Caco-2 (cell line): Measurements from ENCODE around the gene HIVEP3. TPM values are rescaled to one million over a fixed set of nuclear protein-coding genes. Genes with fewer than 3 reads are reported as not detected.

Experiments
- BruUV-seq: library from RNA; stranded (reverse); fragments of 400-500 nt; replicated peaks from 2 replicates; lab custom pipeline; 2021; lab: Mats Ljungman, UMichigan
- CTCF ChIA-PET: fragments of 300-600 bp; sonication (Branson Sonifier 250); formaldehyde crosslinking; loops from one replicate; lab custom pipeline; 2022; ENCODE audit warnings: antibody characterized with exemption; lab: Charles Lee
- POLR2A ChIA-PET: fragments of 300-600 bp; sonication (Branson Sonifier 250); formaldehyde crosslinking; loops from one replicate; lab custom pipeline; 2022; ENCODE audit warnings: antibody characterized with exemption; lab: Charles Lee
- DNase-seq, 2 experiments: peaks; one replicate each; pipeline versions ENCODE4 v3.0.0 to v3.0.0-alpha.2; 2020 to 2022
- H3K27me3 ChIP-seq: replicated peaks from 2 replicates; pipeline ENCODE4 v1.6.0; 2011; ENCODE audit warnings: low read length; ENCODE audit not compliant: control insufficient read depth, insufficient read depth
- H3K36me3 ChIP-seq: 2 replicates; pipeline ENCODE4 v1.5.1; 2011; ENCODE audit warnings: low read length; ENCODE audit not compliant: control insufficient read depth, insufficient read depth
- H3K4me1 ChIP-seq: fragments of 250-450 bp; sonication (Bioruptor Pico); 2 replicates; pipeline ENCODE4 v1.5.1; 2020; ENCODE audit warnings: mild to moderate bottlenecking
- H3K4me3 ChIP-seq: 2 replicates; pipeline ENCODE4 v1.5.1; 2011; ENCODE audit warnings: low read depth, mild to moderate bottlenecking, control low read depth, low read length
- H3K9me3 ChIP-seq: fragments of 250-450 bp; sonication (Bioruptor Pico); 2 replicates; pipeline ENCODE4 v1.5.1; 2020; ENCODE audit warnings: mild to moderate bottlenecking, moderate library complexity
- H3K27ac Mint-ChIP-seq: one replicate; pipeline ENCODE4 v1.8.0; 2022; ENCODE audit warnings: mixed read lengths; ENCODE audit not compliant: unreplicated experiment
- H3K27me3 Mint-ChIP-seq: one replicate; pipeline ENCODE4 v1.8.0; 2022; ENCODE audit warnings: mixed read lengths; ENCODE audit not compliant: insufficient read depth, unreplicated experiment
- H3K36me3 Mint-ChIP-seq: one replicate; pipeline ENCODE4 v1.8.0; 2022; ENCODE audit warnings: mild to moderate bottlenecking, mixed read lengths; ENCODE audit not compliant: insufficient read depth, unreplicated experiment
- H3K4me1 Mint-ChIP-seq: one replicate; pipeline ENCODE4 v1.8.0; 2022; ENCODE audit warnings: low read depth, mixed read lengths; ENCODE audit not compliant: unreplicated experiment
- H3K4me3 Mint-ChIP-seq: one replicate; pipeline ENCODE4 v1.8.0; 2022; ENCODE audit warnings: mild to moderate bottlenecking, moderate library complexity, mixed read lengths; ENCODE audit not compliant: unreplicated experiment
- H3K9me3 Mint-ChIP-seq: one replicate; pipeline ENCODE4 v1.8.0; 2022; ENCODE audit warnings: mixed read lengths; ENCODE audit not compliant: unreplicated experiment
- CTCF ChIP-seq, 2 experiments: fragments of 200-600 bp in 1 of 2; IDR thresholded peaks; 1 replicate in 1 of 2; 2 replicates in 1 of 2; pipeline versions ENCODE4 v1.5.1 to v1.8.0; 2011 to 2022; ENCODE audit warnings: antibody characterized with exemption in 1 of 2, control low read depth in 1 of 2, inconsistent platforms in 1 of 2, low read depth in 1 of 2, low read length in 1 of 2, mild to moderate bottlenecking in 1 of 2, moderate library complexity in 1 of 2; ENCODE audit not compliant: insufficient read depth in 1 of 2, severe bottlenecking in 1 of 2, unreplicated experiment in 1 of 2
- intact Hi-C: fragments of 100-400 bp; cut with micrococcal nuclease; formaldehyde crosslinking; loops from one replicate; pipeline ENCODE4 v1.10.0; 2022; ENCODE audit not compliant: unreplicated experiment
- total RNA-seq: library from RNA; stranded (reverse); gene quantifications from 2 replicates; pipeline ENCODE4 v1.2.3, GENCODE V29; 2022

HIVEP3 gene
- total RNA-seq, 1 experiment from 2014 or later, result 0.25 TPM

DNA sequence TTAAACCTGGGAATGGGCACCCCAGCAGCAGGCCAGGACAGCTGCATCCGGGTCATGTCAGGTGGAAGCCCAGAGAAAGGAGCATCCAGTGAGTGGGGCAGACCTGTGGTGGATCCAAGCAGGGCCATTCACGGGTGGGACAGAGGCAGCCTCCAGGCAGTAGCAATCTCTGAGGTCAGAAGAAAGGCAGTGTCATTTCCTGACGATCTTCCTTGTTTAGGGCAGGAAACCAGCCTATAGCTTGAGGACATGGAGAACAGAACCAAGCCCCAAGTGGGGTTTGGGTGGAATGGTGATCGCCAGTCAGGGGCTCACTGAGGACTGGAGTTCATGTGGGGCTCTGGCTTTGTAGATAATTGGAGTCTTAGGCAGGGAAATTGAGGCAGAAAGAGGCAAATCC, 209.4 kb downstream of the HIVEP3 start:
- Mint-ChIP-seq H3K4me3 (no peak overlapping the region), H3K36me3 (no peaks in the 10 kb centered on the region), H3K4me1 (no peaks in the 10 kb centered on the region), H3K27ac (no peak overlapping the region), H3K27me3 (peaks cover 19% of the 10 kb centered on the region), H3K9me3 (no peaks in the 10 kb centered on the region)
- H3K4me1 ChIP-seq, result no peaks in the 10 kb centered on the region
- H3K36me3 ChIP-seq, result no peaks in the 10 kb centered on the region
- ChIA-PET POLR2A (no interaction called here), CTCF (no interaction called here)
- no TSS peak for BruUV-seq
- H3K4me3 ChIP-seq, result no peak overlapping the region
- H3K27me3 ChIP-seq, result no peaks in the 10 kb centered on the region; the same call in 1 of the 2 replicates
- no peaks in the 10 kb centered on the region for H3K9me3 ChIP-seq
- DNase-seq, result no peak
- TF ChIP-seq CTCF (IDR thresholded peaks at IDR 0.05; ENCODE audit: insufficient read depth in 1 of 2, low read depth in 1 of 2, low read length in 1 of 2, severe bottlenecking in 1 of 2, unreplicated experiment in 1 of 2), result no peak
- intact Hi-C loops, result no loop called here

GRCh38 chr1:41708332-41708731, 210.4 kb downstream of the HIVEP3 start:
- H3K36me3 ChIP-seq, result no peaks in the 10 kb centered on the region
- ChIA-PET CTCF (no interaction called here), POLR2A (no interaction called here)
- BruUV-seq, result no TSS peak
- Mint-ChIP-seq H3K27me3 (peaks cover 19% of the 10 kb centered on the region), H3K4me3 (no peak overlapping the region), H3K27ac (no peak overlapping the region), H3K4me1 (no peaks in the 10 kb centered on the region), H3K9me3 (no peaks in the 10 kb centered on the region), H3K36me3 (no peaks in the 10 kb centered on the region)
- no peaks in the 10 kb centered on the region; the same call in 1 of the 2 replicates for H3K27me3 ChIP-seq
- H3K4me3 ChIP-seq, result no peak overlapping the region
- H3K9me3 ChIP-seq, result no peaks in the 10 kb centered on the region
- no peak for DNase-seq
- no peak for TF ChIP-seq CTCF (IDR thresholded peaks at IDR 0.05; ENCODE audit: insufficient read depth in 1 of 2, low read depth in 1 of 2, low read length in 1 of 2, severe bottlenecking in 1 of 2, unreplicated experiment in 1 of 2)
- H3K4me1 ChIP-seq, result no peaks in the 10 kb centered on the region
- intact Hi-C loops, result no loop called here

DNA sequence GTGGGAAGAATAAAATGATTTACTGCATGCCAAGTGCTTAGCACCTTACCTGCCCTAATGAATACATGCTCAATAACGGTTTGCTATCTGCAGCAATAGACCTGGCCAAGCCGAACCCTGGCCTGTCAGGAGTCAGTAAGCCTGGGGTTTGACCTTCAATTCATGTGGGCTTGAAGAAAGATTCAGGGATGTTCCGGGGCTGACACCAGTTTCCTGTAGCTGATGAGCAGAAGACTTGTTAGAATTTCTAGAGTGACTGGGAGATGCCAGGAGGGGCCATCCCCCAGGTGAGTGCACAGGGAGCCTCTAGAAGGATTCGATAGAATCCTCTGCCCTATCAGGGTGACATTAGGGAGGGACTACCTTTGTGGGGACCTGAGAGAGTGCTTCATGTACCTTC, 210.9 kb downstream of the HIVEP3 start:
- TF ChIP-seq CTCF (IDR thresholded peaks at IDR 0.05; ENCODE audit: insufficient read depth in 1 of 2, low read depth in 1 of 2, low read length in 1 of 2, severe bottlenecking in 1 of 2, unreplicated experiment in 1 of 2), result no peak
- H3K4me3 Mint-ChIP-seq, result no peak overlapping the region
- H3K9me3 ChIP-seq, result no peaks in the 10 kb centered on the region
- no peak overlapping the region for H3K4me3 ChIP-seq
- no peaks in the 10 kb centered on the region; the same call in 1 of the 2 replicates for H3K27me3 ChIP-seq
- no TSS peak for BruUV-seq
- DNase-seq, result no peak
- no peaks in the 10 kb centered on the region for H3K9me3 Mint-ChIP-seq
- CTCF ChIA-PET, result no interaction called here
- H3K4me1 ChIP-seq, result no peaks in the 10 kb centered on the region
- POLR2A ChIA-PET, result no interaction called here
- H3K36me3 Mint-ChIP-seq, result no peaks in the 10 kb centered on the region
- peaks cover 19% of the 10 kb centered on the region for H3K27me3 Mint-ChIP-seq
- intact Hi-C loops, result no loop called here
- H3K36me3 ChIP-seq, result no peaks in the 10 kb centered on the region
- H3K27ac Mint-ChIP-seq, result no peak overlapping the region
- no peaks in the 10 kb centered on the region for H3K4me1 Mint-ChIP-seq
